NCI-H146 (cell line): ENCODE data around the gene DNAH7.
"Not testable (repeated sequence)": the region's sequence is repeated elsewhere in the genome, so short reads cannot be mapped to it uniquely, and the experiment has no call there.

Experiments
- DNase-seq: peaks from one replicate; lab custom pipeline; 2025; lab: John Stamatoyannopoulos, UW

Gene DNAH7

DNA sequence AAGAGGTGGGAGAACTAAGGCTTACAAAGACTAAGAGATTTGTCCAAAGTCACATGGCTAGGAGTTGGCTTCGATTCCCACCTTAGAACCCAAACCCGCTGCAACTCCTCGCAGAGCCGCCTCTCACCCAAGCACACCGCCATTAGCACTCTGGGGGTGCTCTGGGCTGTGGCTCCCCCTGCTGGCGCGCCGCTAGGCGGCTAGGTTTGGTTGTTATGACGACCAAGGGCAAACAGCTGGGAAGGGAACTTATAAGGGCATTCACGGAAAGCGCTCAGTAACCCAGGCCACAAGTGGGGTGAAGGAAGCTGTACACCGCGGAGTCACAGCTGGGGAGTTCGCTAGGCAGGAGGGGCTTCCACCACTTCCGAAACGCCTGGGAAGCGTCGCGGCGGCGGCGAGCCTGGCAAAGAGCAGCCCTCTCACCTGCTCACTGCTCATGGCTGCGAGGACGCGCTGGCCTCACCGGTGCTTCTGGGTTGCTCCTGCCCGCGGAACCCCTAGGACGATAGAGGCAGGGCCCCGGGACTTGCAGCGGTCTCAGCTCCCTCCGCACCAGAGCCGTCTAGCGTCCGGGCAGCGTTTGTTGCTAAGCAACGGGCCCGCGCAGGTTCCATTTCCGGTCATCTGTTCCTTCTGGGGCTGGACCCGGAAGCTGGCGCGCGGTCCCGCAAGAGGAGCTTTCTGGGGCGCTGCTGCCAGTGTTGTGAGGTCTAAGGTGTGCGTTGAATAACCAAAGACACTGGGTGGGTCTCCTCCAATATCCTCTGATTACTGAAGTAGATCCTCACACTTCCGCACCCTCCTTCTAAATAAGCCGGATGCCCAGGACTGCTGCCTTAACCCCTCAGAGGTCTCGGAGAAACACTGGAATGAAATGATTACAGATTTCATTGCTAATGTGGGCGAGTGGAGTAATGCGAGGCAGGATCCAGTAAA, at the start of gene DNAH7:
TSS of gene DNAH7 (minus strand) at position 567 of the 939 bp plus-strand sequence. CDS start at position 441, 126 bp downstream.
- DNase-seq = peak; percentile 87

GRCh38 chr2:196117214-196117705, 48.6 kb upstream of the DNAH7 start:
- no peak for DNase-seq

GRCh38 chr2:196113061-196113974, 44.7 kb upstream of the DNAH7 start:
- DNase-seq = no peak

DNA sequence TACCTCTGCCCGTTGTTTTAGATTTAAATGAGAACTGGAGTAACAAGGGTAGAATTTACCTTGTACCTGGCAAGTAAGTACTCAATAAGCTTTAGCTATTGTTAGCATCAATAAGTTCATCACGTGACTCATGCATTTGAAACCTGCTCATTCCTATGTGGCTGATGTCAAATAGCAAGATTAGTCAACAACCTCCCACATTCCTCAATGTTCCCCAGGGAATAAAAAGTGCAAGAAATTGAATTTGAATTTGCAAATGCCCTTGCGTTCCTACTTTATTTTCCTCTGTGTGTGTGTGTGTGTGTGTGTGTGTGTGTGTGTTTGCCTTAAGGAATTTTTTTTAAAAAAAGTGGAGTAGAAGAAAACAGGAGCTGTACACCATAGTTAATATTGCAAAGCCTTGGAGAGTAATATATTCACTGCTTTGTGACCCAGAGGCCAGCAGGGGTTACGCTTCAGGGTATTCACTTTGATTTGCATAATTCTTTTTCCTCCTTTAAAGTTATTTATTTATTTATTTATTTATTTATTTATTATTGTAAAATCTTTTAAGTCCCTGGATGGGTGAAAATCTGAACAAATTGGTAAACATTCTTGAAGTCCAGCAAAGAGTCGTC, 43.9 kb upstream of the DNAH7 start:
- no peak for DNase-seq

- DNase-seq = no peak
Observed at GRCh38 chr2:196108604-196109003, 40.0 kb upstream of the DNAH7 start.

DNA sequence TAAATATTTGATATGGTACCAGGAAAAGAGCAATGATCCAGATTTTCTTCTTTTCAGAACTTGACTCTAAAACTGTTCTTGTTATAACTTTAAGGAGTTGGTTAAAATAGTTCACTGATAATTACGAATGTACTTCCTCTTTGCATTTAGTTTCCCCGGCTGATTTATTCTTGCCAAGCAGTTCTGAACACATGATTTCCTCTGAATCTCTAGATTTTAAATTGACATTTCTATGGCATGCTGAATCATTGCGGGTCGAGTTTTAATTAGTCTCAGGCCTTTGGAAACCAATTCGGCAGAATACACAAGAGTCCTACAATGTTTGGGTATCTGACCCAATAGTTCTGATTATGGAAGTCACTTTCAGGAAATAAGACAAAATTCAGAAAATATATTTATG, 37.3 kb upstream of the DNAH7 start:
- no peak for DNase-seq

DNA sequence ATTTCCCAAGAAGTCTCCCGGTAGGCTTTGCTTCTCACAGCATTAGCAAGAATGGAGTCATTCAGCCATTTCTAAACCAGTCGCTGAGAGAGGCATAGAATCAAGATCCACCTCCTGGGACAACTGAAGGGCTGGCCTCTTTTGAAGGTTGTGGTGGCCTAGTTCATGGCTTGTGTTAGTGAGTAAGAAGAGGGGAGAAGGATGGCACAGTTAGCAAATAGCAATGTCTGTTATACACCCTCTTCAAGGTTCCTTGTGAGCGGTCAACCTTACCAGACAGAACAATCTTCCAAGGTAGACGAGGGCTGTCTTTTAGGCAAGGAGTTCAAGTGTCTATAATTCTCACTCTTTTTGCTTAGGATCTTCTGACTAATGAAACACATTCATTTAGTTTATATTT, 35.4 kb upstream of the DNAH7 start:
- DNase-seq = no peak

GRCh38 chr2:196103626-196104025, 35.0 kb upstream of the DNAH7 start:
- no peak for DNase-seq

DNA sequence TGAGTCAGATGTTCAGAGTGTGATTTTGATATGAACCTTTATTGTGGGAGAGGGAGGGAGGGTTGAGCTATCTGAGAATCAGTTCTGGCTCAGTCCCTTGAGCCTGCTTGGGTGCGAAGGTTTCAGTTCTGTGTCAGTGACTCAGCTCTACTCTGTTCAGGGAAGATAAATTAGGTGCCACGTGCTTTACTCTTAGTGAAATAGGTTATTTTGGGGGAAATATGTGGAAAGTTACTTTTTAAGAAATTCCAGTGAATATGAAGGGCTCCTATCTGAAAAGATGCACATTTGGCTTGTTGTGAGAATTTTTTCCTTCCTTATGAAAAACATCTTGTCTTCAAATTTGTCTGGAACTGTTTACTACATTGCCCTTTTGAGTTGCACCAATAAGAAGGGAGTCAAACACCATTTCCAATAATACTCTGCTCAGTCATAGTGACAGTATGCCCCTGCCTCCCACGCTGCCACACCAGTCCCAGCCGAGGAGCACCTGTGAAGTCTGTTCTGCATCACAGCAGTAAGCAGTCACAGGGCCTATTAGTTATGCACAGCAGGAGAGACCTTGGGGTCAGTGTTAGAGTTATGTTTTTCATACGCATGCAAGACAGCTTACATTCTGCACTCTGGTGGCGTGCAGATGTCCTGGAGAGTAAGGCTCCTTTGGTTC, 32.8 kb upstream of the DNAH7 start:
- peak; percentile 13 for DNase-seq

- no peak for DNase-seq
Observed at GRCh38 chr2:196099916-196100315, 31.3 kb upstream of the DNAH7 start.

DNA sequence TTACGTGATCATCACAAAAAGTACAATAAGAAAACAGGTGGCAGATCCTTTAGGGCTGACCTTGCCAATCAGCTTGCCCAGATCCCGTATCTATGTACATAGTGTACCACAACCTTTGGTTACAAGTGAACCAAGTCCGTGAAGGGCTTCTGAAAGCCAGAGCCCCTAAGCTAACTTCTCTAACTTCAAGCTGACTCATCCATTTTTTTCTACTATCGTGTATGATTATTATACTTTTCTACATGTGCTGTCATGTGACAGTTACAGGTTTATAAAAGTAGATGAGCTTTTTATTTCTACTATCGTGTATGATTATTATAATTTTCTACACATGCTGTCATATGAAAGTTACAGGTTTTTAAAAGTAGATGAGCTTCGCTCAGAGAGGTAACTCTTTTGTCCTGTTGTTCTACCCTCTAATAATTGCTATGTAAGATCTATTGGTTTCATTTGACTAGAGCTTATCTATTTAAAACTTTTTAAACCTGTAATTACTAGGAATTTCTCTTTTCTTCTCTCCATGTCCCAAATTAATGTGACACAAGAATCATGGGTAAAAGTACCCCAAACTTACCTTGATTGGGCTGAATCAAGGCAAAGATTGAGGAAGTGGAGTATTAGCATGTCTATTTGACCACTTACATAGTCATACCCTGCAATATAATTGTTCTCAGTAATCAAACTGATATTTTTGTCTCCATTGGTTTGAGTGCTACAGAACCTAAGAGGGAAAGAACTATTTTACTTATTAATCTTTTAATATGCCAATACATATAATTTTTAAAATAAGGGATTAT, 29.4 kb upstream of the DNAH7 start:
- no peak for DNase-seq

- no peak for DNase-seq
Observed at GRCh38 chr2:196096982-196097745, 28.5 kb upstream of the DNAH7 start.

DNA sequence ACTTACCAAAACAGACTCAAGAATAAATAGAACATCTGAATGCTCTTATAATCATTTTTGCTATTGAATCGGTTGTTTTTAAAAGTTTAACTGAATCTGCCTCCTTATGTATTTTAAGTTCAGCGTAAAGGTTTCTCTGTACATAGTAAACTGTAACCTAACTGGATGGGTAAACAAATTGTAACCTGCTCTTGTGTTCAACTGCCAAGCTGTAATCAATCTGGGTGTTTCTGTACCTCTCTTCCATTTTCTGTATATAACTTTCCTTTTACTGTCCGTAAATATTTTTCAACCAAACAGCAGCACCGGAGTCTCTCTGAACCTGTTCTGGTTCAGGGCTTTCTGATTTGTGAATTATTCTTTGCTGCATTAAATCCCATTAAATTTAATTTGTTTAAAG, 27.6 kb upstream of the DNAH7 start:
- DNase-seq = no peak

- not testable (repeated sequence) for DNase-seq
Observed at GRCh38 chr2:196089448-196089847, 20.8 kb upstream of the DNAH7 start.

GRCh38 chr2:196088203-196088602, 19.6 kb upstream of the DNAH7 start:
- no peak for DNase-seq

- DNase-seq = no peak
Observed at GRCh38 chr2:196086517-196087368, 18.1 kb upstream of the DNAH7 start.

DNA sequence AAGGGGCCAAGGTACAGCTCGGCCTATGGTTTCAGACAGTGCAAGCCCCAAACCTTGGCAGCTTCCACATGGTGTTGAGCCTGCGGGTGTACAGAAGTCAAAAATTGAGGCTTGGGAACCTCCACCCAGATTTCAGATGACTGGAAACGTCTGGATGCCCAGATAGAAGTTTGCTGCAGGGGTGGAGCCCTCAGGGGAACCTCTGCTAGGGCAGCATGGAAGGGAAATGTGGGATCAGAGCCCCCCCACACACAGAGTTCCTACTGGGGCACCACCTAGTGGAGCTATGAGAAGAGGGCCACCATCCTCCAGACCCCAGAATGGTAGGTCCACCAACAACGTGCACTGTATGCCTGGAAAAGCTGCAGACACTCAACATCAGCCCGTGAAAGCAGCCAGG, 15.0 kb upstream of the DNAH7 start:
- no peak for DNase-seq

GRCh38 chr2:196080526-196080925, 11.9 kb upstream of the DNAH7 start:
- DNase-seq = no peak

- no peak for DNase-seq
Observed at GRCh38 chr2:196079052-196079451, 10.4 kb upstream of the DNAH7 start.
